ENCODE measurements around the gene CYP26A1.

CYP26A1 gene

GRCh38 chr10:93125966-93126365, 52.3 kb downstream of the CYP26A1 start:
- TF ChIP-seq, protein P1, sequence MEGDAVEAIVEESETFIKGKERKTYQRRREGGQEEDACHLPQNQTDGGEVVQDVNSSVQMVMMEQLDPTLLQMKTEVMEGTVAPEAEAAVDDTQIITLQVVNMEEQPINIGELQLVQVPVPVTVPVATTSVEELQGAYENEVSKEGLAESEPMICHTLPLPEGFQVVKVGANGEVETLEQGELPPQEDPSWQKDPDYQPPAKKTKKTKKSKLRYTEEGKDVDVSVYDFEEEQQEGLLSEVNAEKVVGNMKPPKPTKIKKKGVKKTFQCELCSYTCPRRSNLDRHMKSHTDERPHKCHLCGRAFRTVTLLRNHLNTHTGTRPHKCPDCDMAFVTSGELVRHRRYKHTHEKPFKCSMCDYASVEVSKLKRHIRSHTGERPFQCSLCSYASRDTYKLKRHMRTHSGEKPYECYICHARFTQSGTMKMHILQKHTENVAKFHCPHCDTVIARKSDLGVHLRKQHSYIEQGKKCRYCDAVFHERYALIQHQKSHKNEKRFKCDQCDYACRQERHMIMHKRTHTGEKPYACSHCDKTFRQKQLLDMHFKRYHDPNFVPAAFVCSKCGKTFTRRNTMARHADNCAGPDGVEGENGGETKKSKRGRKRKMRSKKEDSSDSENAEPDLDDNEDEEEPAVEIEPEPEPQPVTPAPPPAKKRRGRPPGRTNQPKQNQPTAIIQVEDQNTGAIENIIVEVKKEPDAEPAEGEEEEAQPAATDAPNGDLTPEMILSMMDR (IDR thresholded peaks at IDR 0.05; ENCODE audit: low read depth, low read length): no peak
- in situ Hi-C loops (cut with HindIII; ENCODE audit: low sequenced_read_pairs): no loop called here
- DNase-seq (ENCODE audit: low read depth, low spot score): no peak
- no peak overlapping the region for H3K4me3 ChIP-seq (ENCODE audit: low read depth, low read length)

GRCh38 chr10:93126483-93127052, 52.9 kb downstream of the CYP26A1 start:
- in situ Hi-C loops (cut with HindIII; ENCODE audit: low sequenced_read_pairs): no loop called here
- no peak for DNase-seq (ENCODE audit: low read depth, low spot score)
- no peak overlapping the region for H3K4me3 ChIP-seq (ENCODE audit: low read depth, low read length)
- TF ChIP-seq, protein P1 (IDR thresholded peaks at IDR 0.05; ENCODE audit: low read depth, low read length): peak; percentile 24
